ENCODE data around the gene CCDC27. TPM values are rescaled to one million over a fixed set of nuclear protein-coding genes. Genes with fewer than 3 reads are reported as not detected.
A peak's percentile ranks its signal among the peaks of the same experiment; 100 is the strongest.

The CCDC27 gene
- polyA plus RNA-seq, 3 donors, result not detected

GRCh38 chr1:3705341-3705950 lies 46.8 kb upstream of the CCDC27 start:
- H3K9me3 Mint-ChIP-seq, result peaks cover 0 to 1% (median 0%) of the 10 kb centered on the region in 7 donors
- Histone ChIP-seq H3K9ac (ENCODE audit: insufficient read depth, low read length, poor library complexity, severe bottlenecking) (no peak overlapping the region), H3K4me2 (replicated peaks; ENCODE audit: extremely low read depth, low read length, poor library complexity, severe bottlenecking) (no peak overlapping the region), H4K20me1 (ENCODE audit: insufficient read depth, low read length) (no peaks in the 10 kb centered on the region), H2AFZ (ENCODE audit: insufficient read depth, low read depth, low read length, poor library complexity, severe bottlenecking) (no peak overlapping the region), H3K27me3 (ENCODE audit: control insufficient read depth in 2 of 2, insufficient read depth in 2 of 2, low read length in 2 of 2) (peaks cover 0 to 24% of the 10 kb centered on the region in 2 donors), H3K36me3 (replicated peaks in 1 of 2; ENCODE audit: control insufficient read depth in 1 of 2, insufficient read depth in 2 of 2, low read length in 2 of 2) (no peaks in the 10 kb centered on the region), H3K79me2 (ENCODE audit: insufficient read depth, low read length) (no peaks in the 10 kb centered on the region), H3K4me3 (replicated peaks in 1 of 3; ENCODE audit: low read depth in 2 of 3, low read length in 3 of 3) (no peak overlapping the region), H3K27ac (ENCODE audit: low read depth in 1 of 2, low read length in 2 of 2) (no peak overlapping the region), H3K4me1 (ENCODE audit: control insufficient read depth in 1 of 2, insufficient read depth in 2 of 2, low read length in 2 of 2) (no peaks in the 10 kb centered on the region), H3K9me3 (replicated peaks in 1 of 2; ENCODE audit: control insufficient read depth in 1 of 2, insufficient read depth in 1 of 2, low read length in 2 of 2) (no peaks in the 10 kb centered on the region)
- peaks cover 16 to 50% (median 22%) of the 10 kb centered on the region in 3 donors for H3K27me3 Mint-ChIP-seq (ENCODE audit: low read depth in 3 of 3)
- WGBS (ENCODE audit: insufficient coverage), result 86% methylated on average over 16 of the region's 19 CpGs
- intact Hi-C loops (cut with micrococcal nuclease), result no loop called here
- H3K4me1 Mint-ChIP-seq, result peaks cover 4% of the 10 kb centered on the region
- H3K36me3 Mint-ChIP-seq, result no peaks in the 10 kb centered on the region
- H3K4me3 Mint-ChIP-seq, result no peak overlapping the region
- H3K27ac Mint-ChIP-seq, result peak overlapping the region in 1 of 7 donors; percentile 57
- no peak for TF ChIP-seq CTCF (IDR thresholded peaks at IDR 0.05)
- no peak for DNase-seq

- Mint-ChIP-seq H3K27ac (no peak overlapping the region), H3K27me3 (ENCODE audit: low read depth in 3 of 3) (peaks cover 18 to 53% (median 19%) of the 10 kb centered on the region in 3 donors), H3K4me3 (no peak overlapping the region), H3K36me3 (no peaks in the 10 kb centered on the region), H3K4me1 (peaks cover 4% of the 10 kb centered on the region), H3K9me3 (no peaks in the 10 kb centered on the region)
- no peak for TF ChIP-seq CTCF (IDR thresholded peaks at IDR 0.05)
- Histone ChIP-seq H3K4me2 (replicated peaks; ENCODE audit: extremely low read depth, low read length, poor library complexity, severe bottlenecking) (no peak overlapping the region), H3K9ac (ENCODE audit: insufficient read depth, low read length, poor library complexity, severe bottlenecking) (no peak overlapping the region), H3K9me3 (replicated peaks in 1 of 2; ENCODE audit: control insufficient read depth in 1 of 2, insufficient read depth in 1 of 2, low read length in 2 of 2) (no peaks in the 10 kb centered on the region), H4K20me1 (ENCODE audit: insufficient read depth, low read length) (no peaks in the 10 kb centered on the region), H3K4me1 (ENCODE audit: control insufficient read depth in 1 of 2, insufficient read depth in 2 of 2, low read length in 2 of 2) (no peaks in the 10 kb centered on the region), H3K4me3 (replicated peaks in 1 of 3; ENCODE audit: low read depth in 2 of 3, low read length in 3 of 3) (no peak overlapping the region), H3K27ac (ENCODE audit: low read depth in 1 of 2, low read length in 2 of 2) (no peak overlapping the region), H3K27me3 (ENCODE audit: control insufficient read depth in 2 of 2, insufficient read depth in 2 of 2, low read length in 2 of 2) (peaks cover 0 to 24% of the 10 kb centered on the region in 2 donors), H3K36me3 (replicated peaks in 1 of 2; ENCODE audit: control insufficient read depth in 1 of 2, insufficient read depth in 2 of 2, low read length in 2 of 2) (no peaks in the 10 kb centered on the region), H2AFZ (ENCODE audit: insufficient read depth, low read depth, low read length, poor library complexity, severe bottlenecking) (no peak overlapping the region), H3K79me2 (ENCODE audit: insufficient read depth, low read length) (no peaks in the 10 kb centered on the region)
- intact Hi-C loops (cut with micrococcal nuclease), result no loop called here
- WGBS (ENCODE audit: insufficient coverage), result 91% methylated on average over 11 of the region's 26 CpGs
- no peak for DNase-seq
These were observed 45.5 kb upstream of the CCDC27 start for GRCh38 chr1:3706651-3707297.
